Stimulated activated CD4-positive, alpha-beta T cell treated with anti-CD3 and anti-CD28 coated beads, TNF-alpha, amount 100 ng/mL, for 24 hours (primary cell): ENCODE data around the gene SPTBN5.

ENCODE experiments used
- DNase-seq, 3 experiments: peaks; one replicate each; pipeline ENCODE4 v3.0.0-alpha.2; 2020; ENCODE audit warnings: low read depth in 3 of 3

SPTBN5 gene

GRCh38 chr15:41804916-41805666 is 88.8 kb downstream of the SPTBN5 start:
- no peak for DNase-seq

- no peak for DNase-seq
Measured at GRCh38 chr15:41804361-41804760, 89.5 kb downstream of the SPTBN5 start.

GRCh38 chr15:41801850-41802455 is 91.9 kb downstream of the SPTBN5 start:
- no peak for DNase-seq

GRCh38 chr15:41801185-41801584 is 92.7 kb downstream of the SPTBN5 start:
- DNase-seq: no peak

GRCh38 chr15:41799488-41799805 is 94.4 kb downstream of the SPTBN5 start:
- DNase-seq: no peak

- DNase-seq: no peak
Measured at GRCh38 chr15:41798607-41799487, 95.0 kb downstream of the SPTBN5 start.
